ENCODE measurements around the gene STON1.
"Not testable (repeated sequence)": the region's sequence is repeated elsewhere in the genome, so short reads cannot be mapped to it uniquely, and the experiment has no call there.

STON1 gene

GRCh38 chr2:48578313-48578712 is 48.4 kb downstream of the STON1 start:
- no peak for DNase-seq

- DNase-seq: no peak
Measured at GRCh38 chr2:48583961-48584360, 54.0 kb downstream of the STON1 start.

GRCh38 chr2:48584551-48584950 is 54.6 kb downstream of the STON1 start:
- DNase-seq: no peak

GRCh38 chr2:48586433-48586832 is 56.5 kb downstream of the STON1 start:
- no peak for DNase-seq

- DNase-seq: no peak
Measured at GRCh38 chr2:48587560-48587959, 57.6 kb downstream of the STON1 start.

- no peak for DNase-seq
Measured at GRCh38 chr2:48587961-48588360, 58.0 kb downstream of the STON1 start.

- DNase-seq: no peak
Measured at GRCh38 chr2:48588745-48589144, 58.8 kb downstream of the STON1 start.

- no peak for DNase-seq
Measured at GRCh38 chr2:48589170-48589767, 59.3 kb downstream of the STON1 start.

GRCh38 chr2:48590017-48590416 is 60.1 kb downstream of the STON1 start:
- DNase-seq: no peak

- no peak for DNase-seq
Measured at GRCh38 chr2:48592067-48592466, 62.1 kb downstream of the STON1 start.

- not testable (repeated sequence) for DNase-seq
Measured at GRCh38 chr2:48596751-48597150, 66.8 kb downstream of the STON1 start.

GRCh38 chr2:48597492-48597891 is 67.5 kb downstream of the STON1 start:
- DNase-seq: no peak

- no peak for DNase-seq
Measured at GRCh38 chr2:48600204-48600813, 70.4 kb downstream of the STON1 start.

- no peak for DNase-seq
Measured at GRCh38 chr2:48600917-48601316, 71.0 kb downstream of the STON1 start.

- no peak for DNase-seq
Measured at GRCh38 chr2:48601349-48601748, 71.4 kb downstream of the STON1 start.

- DNase-seq: no peak
Measured at GRCh38 chr2:48605482-48606175, 75.7 kb downstream of the STON1 start.

- no peak for DNase-seq
Measured at GRCh38 chr2:48607307-48608014, 77.5 kb downstream of the STON1 start.

GRCh38 chr2:48613211-48613610 is 83.3 kb downstream of the STON1 start:
- no peak for DNase-seq

- DNase-seq: not testable (repeated sequence)
Measured at GRCh38 chr2:48614581-48614980, 84.6 kb downstream of the STON1 start.

- DNase-seq: no peak
Measured at GRCh38 chr2:48617618-48618017, 87.7 kb downstream of the STON1 start, which contains the start of gene GTF2A1L. TSS of gene GTF2A1L (plus strand) at chr2:48617856. CDS start at chr2:48617875, 19 bp downstream.

GRCh38 chr2:48619526-48619925 is 89.6 kb downstream of the STON1 start:
- no peak for DNase-seq

- no peak for DNase-seq
Measured at GRCh38 chr2:48620604-48621003, 90.7 kb downstream of the STON1 start.

GRCh38 chr2:48622691-48623090 is 92.7 kb downstream of the STON1 start:
- not testable (repeated sequence) for DNase-seq

- no peak for DNase-seq
Measured at GRCh38 chr2:48624696-48625095, 94.7 kb downstream of the STON1 start.

Data from activated CD4-positive, alpha-beta T cell treated with anti-CD3 and anti-CD28 coated beads, Interleukin-2, amount 50 U/mL, for 1 hour (primary cell).